K562 (cell line): ENCODE data around the gene NRXN3.

ENCODE experiments used
- BRCA1 ChIP-seq, 2 experiments: fragments of 450-650 bp in 1 of 2; sonication (generic) in 1 of 2; formaldehyde crosslinking in 1 of 2; IDR thresholded peaks; 2 replicates each; pipeline versions ENCODE4 v1.5.0 to v1.6.1; 2017 to 2020; ENCODE audit warnings: mild to moderate bottlenecking in 1 of 2, missing genetic modification reagents in 1 of 2
- CTCF ChIP-seq, 3 experiments: IDR thresholded peaks in 2 of 3; conservative IDR thresholded peaks in 1 of 3; 2 replicates each; pipeline ENCODE4 v1.5.1; 2011 to 2012; ENCODE audit warnings: low read length in 3 of 3, mild to moderate bottlenecking in 3 of 3, control low read depth in 2 of 3, improper control_type of control experiment in 1 of 3, inconsistent platforms in 1 of 3, low read depth in 1 of 3, mixed read lengths in 1 of 3, moderate library complexity in 1 of 3; ENCODE audit not compliant: insufficient read depth in 2 of 3
- FOS ChIP-seq: IDR thresholded peaks from 3 replicates; pipeline ENCODE4 v1.6.1; 2011; ENCODE audit not compliant: insufficient read length; ENCODE audit errors: extremely low read depth
- FOXA1 ChIP-seq: fragments of 450-650 bp; IDR thresholded peaks from 2 replicates; pipeline ENCODE4 v1.6.1; 2016; ENCODE audit warnings: mild to moderate bottlenecking, borderline replicate concordance
- GTF2E2 ChIP-seq: fragments of 200-800 bp; sonication (Bioruptor generic); IDR thresholded peaks from 2 replicates; pipeline ENCODE4 v1.6.1; 2016; ENCODE audit warnings: missing genetic modification characterization, missing compliant biosample characterization
- GTF3C2 ChIP-seq: IDR thresholded peaks from 3 replicates; pipeline ENCODE4 v1.6.1; 2011; ENCODE audit warnings: borderline replicate concordance, mild to moderate bottlenecking, moderate library complexity; ENCODE audit not compliant: insufficient read length; ENCODE audit errors: extremely low read depth
- NKRF ChIP-seq: fragments of 450-650 bp; IDR thresholded peaks from 2 replicates; pipeline ENCODE4 v1.6.1; 2016; ENCODE audit warnings: borderline replicate concordance
- REST ChIP-seq, 2 experiments: fragments of 450-650 bp; formaldehyde crosslinking in 1 of 2; IDR thresholded peaks; 2 replicates each; pipeline versions ENCODE4 v1.4.0 to v1.6.1; 2014 to 2020; ENCODE audit warnings: mild to moderate bottlenecking in 2 of 2, borderline replicate concordance in 1 of 2, low read depth in 1 of 2
- SMARCB1 ChIP-seq: IDR thresholded peaks from 2 replicates; pipeline ENCODE4 v1.6.1; 2011; ENCODE audit warnings: improper control_type of control experiment, low read depth; ENCODE audit not compliant: insufficient read length
- TBL1XR1 ChIP-seq, 2 experiments: IDR thresholded peaks; 2 replicates each; pipeline ENCODE4 v1.6.1; 2012; ENCODE audit warnings: improper control_type of control experiment in 2 of 2, low read length in 2 of 2, mild to moderate bottlenecking in 1 of 2
- ZNF644 ChIP-seq: fragments of 200-800 bp; sonication (Bioruptor generic); IDR thresholded peaks from 2 replicates; pipeline ENCODE4 v1.6.1; 2016; ENCODE audit warnings: low read depth, missing genetic modification characterization, missing compliant biosample characterization

- no peak for TF ChIP-seq BRCA1 (IDR thresholded peaks at IDR 0.05)
- no peak for TF ChIP-seq BRCA1 (CRISPR knock-in tag; IDR thresholded peaks at IDR 0.05)
- no peak for TF ChIP-seq CTCF (IDR thresholded peaks at IDR 0.05 in 2 of 3, conservative IDR thresholded peaks at IDR 0.05 in 1 of 3; ENCODE audit: insufficient read depth in 2 of 3, low read depth in 1 of 3, low read length in 3 of 3)
- TF ChIP-seq SMARCB1, result no peak
- TF ChIP-seq GTF2E2, result no peak
- no peak for TF ChIP-seq NKRF
- TF ChIP-seq FOXA1, result no peak
- no peak for TF ChIP-seq REST (IDR thresholded peaks at IDR 0.05; ENCODE audit: borderline replicate concordance)
- no peak for TF ChIP-seq REST (CRISPR knock-in tag; IDR thresholded peaks at IDR 0.05; ENCODE audit: low read depth)
- TF ChIP-seq GTF3C2, result no peak
- no peak for TF ChIP-seq ZNF644
- TF ChIP-seq FOS, result no peak
- no peak for TF ChIP-seq TBL1XR1 (IDR thresholded peaks at IDR 0.05; ENCODE audit: low read length in 2 of 2)
Observed at GRCh38 chr14:79608446-79608845, 1438.3 kb downstream of the NRXN3 start.
